ENCODE data around the gene ATIC. TPM values are rescaled to one million over a fixed set of nuclear protein-coding genes. Genes with fewer than 3 reads are reported as not detected.
A peak's percentile ranks its signal among the peaks of the same experiment; 100 is the strongest.

The ATIC gene
- polyA plus RNA-seq, 2 of the 4 experiments (the other 2 are of a cell fraction), result 298 to 328 TPM

DNA sequence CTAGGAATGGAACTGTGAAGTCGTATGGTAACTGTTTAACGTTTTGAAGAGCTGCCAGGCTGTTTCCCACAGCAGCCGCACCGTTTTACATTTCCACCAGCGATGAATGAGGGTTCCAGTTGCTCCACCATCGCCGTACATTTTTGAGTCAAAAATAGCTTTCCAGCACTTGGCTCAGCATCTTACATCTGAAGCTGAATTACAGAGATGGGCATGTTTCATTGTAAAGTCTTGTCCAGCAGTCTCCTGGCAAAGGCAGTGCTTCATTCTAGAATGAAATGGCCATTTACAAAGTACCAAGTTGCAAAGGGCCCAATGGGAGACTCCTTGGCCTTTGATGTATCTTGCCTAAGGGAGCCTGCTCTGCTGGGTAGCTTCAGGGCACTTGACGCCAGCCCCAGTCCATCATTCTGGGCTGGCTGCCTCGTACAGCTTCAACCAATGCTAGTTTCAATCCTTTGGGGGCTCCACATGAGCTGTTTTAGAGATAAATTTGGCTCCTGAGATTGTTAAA, 45.1 kb downstream of the ATIC start (continued):
- TF ChIP-seq, protein P1, sequence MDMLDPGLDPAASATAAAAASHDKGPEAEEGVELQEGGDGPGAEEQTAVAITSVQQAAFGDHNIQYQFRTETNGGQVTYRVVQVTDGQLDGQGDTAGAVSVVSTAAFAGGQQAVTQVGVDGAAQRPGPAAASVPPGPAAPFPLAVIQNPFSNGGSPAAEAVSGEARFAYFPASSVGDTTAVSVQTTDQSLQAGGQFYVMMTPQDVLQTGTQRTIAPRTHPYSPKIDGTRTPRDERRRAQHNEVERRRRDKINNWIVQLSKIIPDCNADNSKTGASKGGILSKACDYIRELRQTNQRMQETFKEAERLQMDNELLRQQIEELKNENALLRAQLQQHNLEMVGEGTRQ (IDR thresholded peaks at IDR 0.05), result no peak
- no peak for TF ChIP-seq SREBF2 (IDR thresholded peaks at IDR 0.05)

- ChIA-PET CTCF (no interaction called here), POLR2A (no interaction called here)
- Histone ChIP-seq H3K27ac (no peak overlapping the region), H3K4me2 (no peak overlapping the region), H3K4me3 (no peak overlapping the region), H3K9me3 (no peaks in the 10 kb centered on the region), H3K4me1 (no peaks in the 10 kb centered on the region)
- ATAC-seq (no peak), DNase-seq (ENCODE audit: low read depth in 1 of 2, low spot score in 1 of 2) (no peak), FAIRE-seq (no peak)
- WGBS (ENCODE audit: missing lambda C conversion rate), result 91% methylated on average over 3 of the region's 3 CpGs
- TF ChIP-seq MAFK (IDR thresholded peaks at IDR 0.05; ENCODE audit: partially characterized antibody), result peak; percentile 27
- no peak for TF ChIP-seq JUN (IDR thresholded peaks at IDR 0.05)
- no peak for TF ChIP-seq HES2 (IDR thresholded peaks at IDR 0.05)
- TF ChIP-seq FOSB (CRISPR knock-in tag; IDR thresholded peaks at IDR 0.05), result no peak
- no peak for TF ChIP-seq HMGXB4 (CRISPR knock-in tag; IDR thresholded peaks at IDR 0.05; ENCODE audit: borderline replicate concordance)
- TF ChIP-seq NPAS2 (CRISPR knock-in tag; IDR thresholded peaks at IDR 0.05; ENCODE audit: borderline replicate concordance), result no peak
- no peak for TF ChIP-seq POLR2A (IDR thresholded peaks at IDR 0.05; ENCODE audit: low read length)
- TF ChIP-seq NFE2L2 (conservative IDR thresholded peaks at IDR 0.05; ENCODE audit: low read length), result no peak
Observed at GRCh38 chr2:215357660-215358059, 45.8 kb downstream of the ATIC start.

DNA sequence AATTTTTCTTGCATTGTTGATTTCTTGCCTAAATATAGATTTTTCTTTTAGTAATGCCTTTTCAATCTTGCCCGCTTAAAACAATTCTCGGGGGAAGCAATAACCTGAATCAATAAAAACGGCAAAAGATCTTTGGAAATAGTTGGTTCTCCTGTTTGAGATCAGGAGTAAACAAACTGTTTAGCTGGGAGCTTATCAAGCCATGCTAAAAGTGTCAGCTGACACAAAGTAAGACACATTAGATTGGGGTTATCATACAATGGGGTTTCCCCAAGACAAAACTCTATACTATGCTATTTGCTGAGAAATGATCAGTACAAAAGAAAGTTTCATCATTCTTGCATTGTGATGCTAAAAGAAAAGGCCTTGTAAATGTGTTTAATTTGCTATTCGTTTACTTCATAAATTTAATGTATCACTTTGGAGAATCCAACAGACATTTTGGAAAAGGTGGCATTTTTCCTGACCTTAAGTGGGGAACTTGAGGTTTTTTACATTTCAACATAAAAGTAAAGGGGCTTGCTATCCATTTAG, 46.5 kb downstream of the ATIC start:
- CTCF ChIA-PET, result interaction anchor here (1.1 kb wide), 1 partner anchor 74 kb away, joined by 3 read pairs; no protein-coding TSS in a partner anchor
- 89% methylated on average over 4 of the region's 4 CpGs for WGBS (ENCODE audit: missing lambda C conversion rate)

More for the DNA sequence above, 46.5 kb downstream of the ATIC start:
- ATAC-seq (no peak), FAIRE-seq (no peak), DNase-seq (ENCODE audit: low read depth in 1 of 2, low spot score in 1 of 2) (no peak)
- Histone ChIP-seq H3K4me3 (no peak overlapping the region), H3K27ac (no peak overlapping the region), H3K4me1 (no peaks in the 10 kb centered on the region), H3K9me3 (no peaks in the 10 kb centered on the region), H3K4me2 (no peak overlapping the region)
- POLR2A ChIA-PET, result no interaction called here
- TF ChIP-seq GATA3 (IDR thresholded peaks at IDR 0.05; ENCODE audit: borderline replicate concordance), result no peak
- TF ChIP-seq HEYL (CRISPR knock-in tag; IDR thresholded peaks at IDR 0.05), result no peak
- no peak for TF ChIP-seq ATOH8 (CRISPR knock-in tag; IDR thresholded peaks at IDR 0.05; ENCODE audit: low read depth)
- TF ChIP-seq, protein P2, sequence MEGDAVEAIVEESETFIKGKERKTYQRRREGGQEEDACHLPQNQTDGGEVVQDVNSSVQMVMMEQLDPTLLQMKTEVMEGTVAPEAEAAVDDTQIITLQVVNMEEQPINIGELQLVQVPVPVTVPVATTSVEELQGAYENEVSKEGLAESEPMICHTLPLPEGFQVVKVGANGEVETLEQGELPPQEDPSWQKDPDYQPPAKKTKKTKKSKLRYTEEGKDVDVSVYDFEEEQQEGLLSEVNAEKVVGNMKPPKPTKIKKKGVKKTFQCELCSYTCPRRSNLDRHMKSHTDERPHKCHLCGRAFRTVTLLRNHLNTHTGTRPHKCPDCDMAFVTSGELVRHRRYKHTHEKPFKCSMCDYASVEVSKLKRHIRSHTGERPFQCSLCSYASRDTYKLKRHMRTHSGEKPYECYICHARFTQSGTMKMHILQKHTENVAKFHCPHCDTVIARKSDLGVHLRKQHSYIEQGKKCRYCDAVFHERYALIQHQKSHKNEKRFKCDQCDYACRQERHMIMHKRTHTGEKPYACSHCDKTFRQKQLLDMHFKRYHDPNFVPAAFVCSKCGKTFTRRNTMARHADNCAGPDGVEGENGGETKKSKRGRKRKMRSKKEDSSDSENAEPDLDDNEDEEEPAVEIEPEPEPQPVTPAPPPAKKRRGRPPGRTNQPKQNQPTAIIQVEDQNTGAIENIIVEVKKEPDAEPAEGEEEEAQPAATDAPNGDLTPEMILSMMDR (IDR thresholded peaks at IDR 0.05), result no peak
- TF ChIP-seq TFCP2L1 (CRISPR knock-in tag; IDR thresholded peaks at IDR 0.05), result no peak
- TF ChIP-seq NR3C1 (IDR thresholded peaks at IDR 0.05), result no peak
- TF ChIP-seq ZSCAN20 (CRISPR knock-in tag; IDR thresholded peaks at IDR 0.05), result no peak
- TF ChIP-seq, protein P3, sequence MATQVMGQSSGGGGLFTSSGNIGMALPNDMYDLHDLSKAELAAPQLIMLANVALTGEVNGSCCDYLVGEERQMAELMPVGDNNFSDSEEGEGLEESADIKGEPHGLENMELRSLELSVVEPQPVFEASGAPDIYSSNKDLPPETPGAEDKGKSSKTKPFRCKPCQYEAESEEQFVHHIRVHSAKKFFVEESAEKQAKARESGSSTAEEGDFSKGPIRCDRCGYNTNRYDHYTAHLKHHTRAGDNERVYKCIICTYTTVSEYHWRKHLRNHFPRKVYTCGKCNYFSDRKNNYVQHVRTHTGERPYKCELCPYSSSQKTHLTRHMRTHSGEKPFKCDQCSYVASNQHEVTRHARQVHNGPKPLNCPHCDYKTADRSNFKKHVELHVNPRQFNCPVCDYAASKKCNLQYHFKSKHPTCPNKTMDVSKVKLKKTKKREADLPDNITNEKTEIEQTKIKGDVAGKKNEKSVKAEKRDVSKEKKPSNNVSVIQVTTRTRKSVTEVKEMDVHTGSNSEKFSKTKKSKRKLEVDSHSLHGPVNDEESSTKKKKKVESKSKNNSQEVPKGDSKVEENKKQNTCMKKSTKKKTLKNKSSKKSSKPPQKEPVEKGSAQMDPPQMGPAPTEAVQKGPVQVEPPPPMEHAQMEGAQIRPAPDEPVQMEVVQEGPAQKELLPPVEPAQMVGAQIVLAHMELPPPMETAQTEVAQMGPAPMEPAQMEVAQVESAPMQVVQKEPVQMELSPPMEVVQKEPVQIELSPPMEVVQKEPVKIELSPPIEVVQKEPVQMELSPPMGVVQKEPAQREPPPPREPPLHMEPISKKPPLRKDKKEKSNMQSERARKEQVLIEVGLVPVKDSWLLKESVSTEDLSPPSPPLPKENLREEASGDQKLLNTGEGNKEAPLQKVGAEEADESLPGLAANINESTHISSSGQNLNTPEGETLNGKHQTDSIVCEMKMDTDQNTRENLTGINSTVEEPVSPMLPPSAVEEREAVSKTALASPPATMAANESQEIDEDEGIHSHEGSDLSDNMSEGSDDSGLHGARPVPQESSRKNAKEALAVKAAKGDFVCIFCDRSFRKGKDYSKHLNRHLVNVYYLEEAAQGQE (IDR thresholded peaks at IDR 0.05), result no peak
- TF ChIP-seq, protein P4, sequence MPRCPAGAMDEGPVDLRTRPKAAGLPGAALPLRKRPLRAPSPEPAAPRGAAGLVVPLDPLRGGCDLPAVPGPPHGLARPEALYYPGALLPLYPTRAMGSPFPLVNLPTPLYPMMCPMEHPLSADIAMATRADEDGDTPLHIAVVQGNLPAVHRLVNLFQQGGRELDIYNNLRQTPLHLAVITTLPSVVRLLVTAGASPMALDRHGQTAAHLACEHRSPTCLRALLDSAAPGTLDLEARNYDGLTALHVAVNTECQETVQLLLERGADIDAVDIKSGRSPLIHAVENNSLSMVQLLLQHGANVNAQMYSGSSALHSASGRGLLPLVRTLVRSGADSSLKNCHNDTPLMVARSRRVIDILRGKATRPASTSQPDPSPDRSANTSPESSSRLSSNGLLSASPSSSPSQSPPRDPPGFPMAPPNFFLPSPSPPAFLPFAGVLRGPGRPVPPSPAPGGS (IDR thresholded peaks at IDR 0.05), result no peak
- no peak for TF ChIP-seq ZNF302 (CRISPR knock-in tag; IDR thresholded peaks at IDR 0.05)
- TF ChIP-seq EHMT2 (IDR thresholded peaks at IDR 0.05; ENCODE audit: low read depth), result no peak
- no peak for TF ChIP-seq ZFP36 (IDR thresholded peaks at IDR 0.05; ENCODE audit: borderline replicate concordance, partially characterized antibody)
- TF ChIP-seq RNF2 (IDR thresholded peaks at IDR 0.05; ENCODE audit: borderline replicate concordance, low read depth), result no peak
- TF ChIP-seq CBX8 (IDR thresholded peaks at IDR 0.05), result no peak
- TF ChIP-seq CEBPB (IDR thresholded peaks at IDR 0.05), result no peak
- no peak for TF ChIP-seq RAD21 (conservative IDR thresholded peaks at IDR 0.05 in 1 of 2, IDR thresholded peaks at IDR 0.05 in 1 of 2)

Measured in A549 (cell line).